Activated B cell treated with CpG ODN at 0.5 μM for 24 hours (primary cell): Measurements from ENCODE around the gene DYNC2H1. TPM values are rescaled to one million over a fixed set of nuclear protein-coding genes. Genes with fewer than 3 reads are reported as not detected.

Experiments used
- ATAC-seq: fragments of 200-7000 bp; cut with Tn5 transposase; one replicate; pipeline ENCODE4 v1.10.0; 2021; ENCODE audit warnings: low read depth, mild to moderate bottlenecking, moderate library complexity
- CTCF ChIA-PET: fragments of 350-600 bp; sonication (Branson Sonifier 250); formaldehyde crosslinking; loops from one replicate; lab custom pipeline; 2021; ENCODE audit warnings: antibody characterized with exemption; lab: Charles Lee
- POLR2A ChIA-PET: fragments of 350-600 bp; sonication (Branson Sonifier 250); formaldehyde crosslinking; loops from one replicate; lab custom pipeline; 2021; ENCODE audit warnings: antibody characterized with exemption; lab: Charles Lee
- DNase-seq: peaks from one replicate; pipeline ENCODE4 v3.0.0; 2022
- H3K27ac Mint-ChIP-seq: one replicate; pipeline ENCODE4 v1.8.0; 2020; ENCODE audit warnings: mixed read lengths
- H3K27me3 Mint-ChIP-seq: one replicate; pipeline ENCODE4 v1.8.0; 2021; ENCODE audit warnings: mixed read lengths
- H3K36me3 Mint-ChIP-seq: one replicate; pipeline ENCODE4 v1.8.0; 2021; ENCODE audit warnings: low read depth, mixed read lengths
- H3K4me1 Mint-ChIP-seq: one replicate; pipeline ENCODE4 v1.8.0; 2021; ENCODE audit warnings: mixed read lengths
- H3K4me3 Mint-ChIP-seq: one replicate; pipeline ENCODE4 v1.8.0; 2020; ENCODE audit warnings: mild to moderate bottlenecking, mixed read lengths
- H3K9me3 Mint-ChIP-seq: one replicate; pipeline ENCODE4 v1.8.0; 2020; ENCODE audit warnings: mixed read lengths
- CTCF ChIP-seq: fragments of 200-600 bp; IDR thresholded peaks from one replicate; pipeline ENCODE4 v1.8.0; 2022; ENCODE audit warnings: antibody characterized with exemption, mild to moderate bottlenecking
- intact Hi-C: fragments of 100-400 bp; cut with micrococcal nuclease; formaldehyde crosslinking; loops from one replicate; pipeline ENCODE4 v1.15.1; 2024
- total RNA-seq: library from RNA; stranded (reverse); gene quantifications from 2 replicates; pipeline ENCODE4 v1.2.3, GENCODE V29; 2022

Gene DYNC2H1
- 2.6 and 3.2 TPM in 2 replicates for total RNA-seq

- no peaks in the 10 kb centered on the region for H3K9me3 Mint-ChIP-seq
- ATAC-seq (peak; percentile 94), DNase-seq (peak; percentile 84)
- peaks cover 6% of the 10 kb centered on the region for H3K27me3 Mint-ChIP-seq
- CTCF ChIA-PET, result interaction anchor here (0.6 to 1.3 kb wide), 5 partner anchors 11 to 767 kb away, joined by 3 to 16 read pairs (median 3); partner anchors contain the start of gene DCUN1D5
- intact Hi-C loops, result loop anchor here (1.0 to 5.0 kb wide), 3 partner anchors 17 to 1192 kb away; partner anchors contain the start of genes ANGPTL5, CEP126 and DCUN1D5
- POLR2A ChIA-PET, result interaction anchor here (1.0 to 3.5 kb wide), 2 partner anchors 9 to 18 kb away, joined by 4 to 47 read pairs; partner anchors contain the start of gene DCUN1D5
- no peak for TF ChIP-seq CTCF
- peak within 1 kb of the TSS; percentile 85 for H3K27ac Mint-ChIP-seq
- peak within 1 kb of the TSS; percentile 95 for H3K4me3 Mint-ChIP-seq
- peaks cover 5% of the 10 kb centered on the region for H3K36me3 Mint-ChIP-seq
- H3K4me1 Mint-ChIP-seq, result peaks cover 13% of the 10 kb centered on the region
Observed at GRCh38 chr11:103108933-103109817, at the start of gene DYNC2H1. TSS of gene DYNC2H1 (plus strand) at chr11:103109426. CDS start at chr11:103109575, 149 bp downstream.

- ChIA-PET POLR2A (interaction anchor here (0.7 kb wide), 1 partner anchor 535 kb away, joined by 9 read pairs; no protein-coding TSS in a partner anchor), CTCF (no interaction called here)
- no peak for TF ChIP-seq CTCF
- DNase-seq, result no peak
- H3K27ac Mint-ChIP-seq, result no peak overlapping the region
- no peaks in the 10 kb centered on the region for H3K27me3 Mint-ChIP-seq
- no peaks in the 10 kb centered on the region for H3K4me1 Mint-ChIP-seq
- H3K36me3 Mint-ChIP-seq, result peaks cover 54% of the 10 kb centered on the region
- no peak for ATAC-seq
- H3K4me3 Mint-ChIP-seq, result no peak overlapping the region
- no peaks in the 10 kb centered on the region for H3K9me3 Mint-ChIP-seq
- intact Hi-C loops, result no loop called here
Observed at GRCh38 chr11:103061656-103062055, 47.6 kb upstream of the DYNC2H1 start.

- H3K27ac Mint-ChIP-seq, result no peak overlapping the region
- ATAC-seq (no peak), DNase-seq (no peak)
- intact Hi-C loops, result no loop called here
- H3K27me3 Mint-ChIP-seq, result no peaks in the 10 kb centered on the region
- peaks cover 36% of the 10 kb centered on the region for H3K4me1 Mint-ChIP-seq
- TF ChIP-seq CTCF, result no peak
- ChIA-PET POLR2A (no interaction called here), CTCF (no interaction called here)
- H3K9me3 Mint-ChIP-seq, result no peaks in the 10 kb centered on the region
- H3K36me3 Mint-ChIP-seq, result peaks cover 54% of the 10 kb centered on the region
- no peak overlapping the region for H3K4me3 Mint-ChIP-seq
Observed at GRCh38 chr11:103067118-103067517, 42.1 kb upstream of the DYNC2H1 start.

GRCh38 chr11:103069367-103069766, 39.9 kb upstream of the DYNC2H1 start:
- Mint-ChIP-seq H3K4me1 (peaks cover 38% of the 10 kb centered on the region), H3K4me3 (no peak overlapping the region), H3K27me3 (no peaks in the 10 kb centered on the region), H3K36me3 (peaks cover 53% of the 10 kb centered on the region), H3K9me3 (no peaks in the 10 kb centered on the region), H3K27ac (peak overlapping the region; percentile 62)
- intact Hi-C loops, result no loop called here
- no peak for ATAC-seq
- TF ChIP-seq CTCF, result no peak
- ChIA-PET CTCF (no interaction called here), POLR2A (no interaction called here)
- no peak for DNase-seq

GRCh38 chr11:103070142-103070541, 39.1 kb upstream of the DYNC2H1 start:
- no peak for TF ChIP-seq CTCF
- H3K27me3 Mint-ChIP-seq, result no peaks in the 10 kb centered on the region
- ChIA-PET CTCF (no interaction called here), POLR2A (no interaction called here)
- H3K36me3 Mint-ChIP-seq, result peaks cover 58% of the 10 kb centered on the region
- H3K9me3 Mint-ChIP-seq, result no peaks in the 10 kb centered on the region
- H3K4me3 Mint-ChIP-seq, result peak overlapping the region; percentile 20
- H3K27ac Mint-ChIP-seq, result peak overlapping the region; percentile 62
- ATAC-seq (peak; percentile 57), DNase-seq (no peak)
- intact Hi-C loops, result loop anchor here (2.0 kb wide), 1 partner anchor 15 kb away; no protein-coding TSS in a partner anchor
- H3K4me1 Mint-ChIP-seq, result peaks cover 38% of the 10 kb centered on the region
